ENCODE results near the gene MRPL37. TPM values are rescaled to one million over a fixed set of nuclear protein-coding genes. Genes with fewer than 3 reads are reported as not detected.

Gene MRPL37
- polyA plus RNA-seq, 2 of the 4 experiments (the other 2 are of a cell fraction) = 16.2 to 68.9 TPM

- no peak for ATAC-seq
- Histone ChIP-seq H3K9me3 (no peaks in the 10 kb centered on the region), H3K4me2 (no peak overlapping the region), H3K4me3 (no peak overlapping the region), H3K27ac (no peak overlapping the region), H3K4me1 (no peaks in the 10 kb centered on the region)
- FAIRE-seq = no peak
- TF ChIP-seq CTCF (IDR thresholded peaks at IDR 0.05) = no peak
- TF ChIP-seq CEBPB (IDR thresholded peaks at IDR 0.05) = no peak
- TF ChIP-seq, protein P1, sequence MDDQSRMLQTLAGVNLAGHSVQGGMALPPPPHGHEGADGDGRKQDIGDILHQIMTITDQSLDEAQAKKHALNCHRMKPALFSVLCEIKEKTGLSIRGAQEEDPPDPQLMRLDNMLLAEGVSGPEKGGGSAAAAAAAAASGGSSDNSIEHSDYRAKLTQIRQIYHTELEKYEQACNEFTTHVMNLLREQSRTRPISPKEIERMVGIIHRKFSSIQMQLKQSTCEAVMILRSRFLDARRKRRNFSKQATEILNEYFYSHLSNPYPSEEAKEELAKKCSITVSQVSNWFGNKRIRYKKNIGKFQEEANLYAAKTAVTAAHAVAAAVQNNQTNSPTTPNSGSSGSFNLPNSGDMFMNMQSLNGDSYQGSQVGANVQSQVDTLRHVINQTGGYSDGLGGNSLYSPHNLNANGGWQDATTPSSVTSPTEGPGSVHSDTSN (IDR thresholded peaks at IDR 0.05) = no peak
- no peak for TF ChIP-seq EHMT2 (IDR thresholded peaks at IDR 0.05; ENCODE audit: low read depth)
- no peak for TF ChIP-seq GATA3 (IDR thresholded peaks at IDR 0.05; ENCODE audit: borderline replicate concordance)
- no peak for TF ChIP-seq HOXB5 (CRISPR knock-in tag; IDR thresholded peaks at IDR 0.05)
- no peak for TF ChIP-seq NPAS2 (CRISPR knock-in tag; IDR thresholded peaks at IDR 0.05; ENCODE audit: borderline replicate concordance)
- TF ChIP-seq ZFP36 (IDR thresholded peaks at IDR 0.05; ENCODE audit: borderline replicate concordance, partially characterized antibody) = no peak
- TF ChIP-seq ZC3H11A (IDR thresholded peaks at IDR 0.05) = no peak
- TF ChIP-seq REST (IDR thresholded peaks at IDR 0.05) = no peak
- TF ChIP-seq FOSL2 (IDR thresholded peaks at IDR 0.05) = no peak
- no peak for TF ChIP-seq FOSL2 (CRISPR knock-in tag; IDR thresholded peaks at IDR 0.05)
- TF ChIP-seq HES2 (IDR thresholded peaks at IDR 0.05) = no peak
- TF ChIP-seq JUN (IDR thresholded peaks at IDR 0.05) = no peak
- no peak for TF ChIP-seq MAZ (IDR thresholded peaks at IDR 0.05; ENCODE audit: borderline replicate concordance, low read depth, low read length)
- ChIA-PET POLR2A (no interaction called here), CTCF (interaction anchor here (0.6 kb wide), 1 partner anchor 310 kb away, joined by 3 read pairs; no protein-coding TSS in a partner anchor)
- no peak for DNase-seq (ENCODE audit: low read depth in 1 of 2, low spot score in 1 of 2)
- WGBS (ENCODE audit: missing lambda C conversion rate) = 63% methylated on average over 6 of the region's 9 CpGs
These were observed 21.5 kb upstream of the MRPL37 start for GRCh38 chr1:54178296-54179070.

DNA sequence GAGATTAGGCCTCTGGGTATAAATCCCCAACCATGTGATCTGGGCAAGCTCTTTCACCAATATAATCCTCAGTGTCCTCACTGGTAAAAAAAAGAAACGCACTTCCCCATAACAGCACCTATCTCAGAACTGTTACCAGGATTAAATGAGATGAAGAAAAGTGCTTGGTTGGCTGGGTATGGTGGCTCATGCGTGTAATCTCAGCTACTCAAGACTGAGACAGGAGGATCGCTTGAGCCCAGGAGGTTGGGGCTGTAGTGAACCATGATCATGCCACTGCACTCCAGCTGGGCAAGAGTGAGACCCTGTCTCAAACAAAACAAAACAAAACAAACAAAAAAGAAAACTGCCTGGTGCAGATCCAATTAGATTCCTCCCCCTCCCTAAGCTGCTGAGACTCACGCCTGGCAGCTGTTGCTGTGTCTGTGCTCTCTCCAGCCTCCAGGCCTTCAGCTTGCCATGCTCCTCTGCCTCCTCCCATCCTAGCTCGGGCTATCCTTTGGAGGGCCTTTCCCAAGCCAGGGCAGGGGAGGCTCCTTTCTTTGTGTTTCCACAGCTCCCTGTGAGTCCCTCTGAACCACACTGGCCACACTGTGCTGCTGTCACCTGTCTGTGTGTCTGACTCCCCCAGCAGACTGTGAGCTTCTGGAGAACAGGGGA is 19.1 kb upstream of the MRPL37 start:
- Histone ChIP-seq H3K9me3 (no peaks in the 10 kb centered on the region), H3K4me1 (no peaks in the 10 kb centered on the region), H3K27ac (no peak overlapping the region), H3K4me3 (no peak overlapping the region), H3K4me2 (no peak overlapping the region)
- WGBS (ENCODE audit: missing lambda C conversion rate) = 92% methylated on average over 4 of the region's 5 CpGs
- ChIA-PET CTCF (interaction anchor here (0.6 to 1.6 kb wide), 2 partner anchors 10 to 305 kb away, joined by 5 to 6 read pairs; no protein-coding TSS in a partner anchor), POLR2A (no interaction called here)
- no peak for FAIRE-seq
- TF ChIP-seq EHMT2 (IDR thresholded peaks at IDR 0.05; ENCODE audit: low read depth) = no peak
- TF ChIP-seq HOXB5 (CRISPR knock-in tag; IDR thresholded peaks at IDR 0.05) = no peak
- TF ChIP-seq SREBF2 (IDR thresholded peaks at IDR 0.05) = no peak
- TF ChIP-seq FOSL2 (IDR thresholded peaks at IDR 0.05) = no peak
- no peak for TF ChIP-seq FOSL2 (CRISPR knock-in tag; IDR thresholded peaks at IDR 0.05)
- no peak for TF ChIP-seq JUN (IDR thresholded peaks at IDR 0.05)
- TF ChIP-seq HOXA7 (CRISPR knock-in tag; IDR thresholded peaks at IDR 0.05) = no peak
- no peak for TF ChIP-seq USF2 (IDR thresholded peaks at IDR 0.05)
- no peak for TF ChIP-seq REST (IDR thresholded peaks at IDR 0.05)
- no peak for TF ChIP-seq CEBPB (IDR thresholded peaks at IDR 0.05)
- TF ChIP-seq PHF8 (IDR thresholded peaks at IDR 0.05; ENCODE audit: borderline replicate concordance, low read depth) = no peak
- TF ChIP-seq NPAS2 (CRISPR knock-in tag; IDR thresholded peaks at IDR 0.05; ENCODE audit: borderline replicate concordance) = no peak
- ATAC-seq = no peak
- DNase-seq (ENCODE audit: low read depth in 1 of 2, low spot score in 1 of 2) = no peak
